Medulla oblongata (tissue), 1 donor: ENCODE results near the gene LATS2.

ENCODE experiments used
- DNase-seq: peaks from one replicate; pipeline ENCODE4 v3.0.0-alpha.2; 2015; ENCODE audit errors: extremely low spot score

LATS2 gene

DNA sequence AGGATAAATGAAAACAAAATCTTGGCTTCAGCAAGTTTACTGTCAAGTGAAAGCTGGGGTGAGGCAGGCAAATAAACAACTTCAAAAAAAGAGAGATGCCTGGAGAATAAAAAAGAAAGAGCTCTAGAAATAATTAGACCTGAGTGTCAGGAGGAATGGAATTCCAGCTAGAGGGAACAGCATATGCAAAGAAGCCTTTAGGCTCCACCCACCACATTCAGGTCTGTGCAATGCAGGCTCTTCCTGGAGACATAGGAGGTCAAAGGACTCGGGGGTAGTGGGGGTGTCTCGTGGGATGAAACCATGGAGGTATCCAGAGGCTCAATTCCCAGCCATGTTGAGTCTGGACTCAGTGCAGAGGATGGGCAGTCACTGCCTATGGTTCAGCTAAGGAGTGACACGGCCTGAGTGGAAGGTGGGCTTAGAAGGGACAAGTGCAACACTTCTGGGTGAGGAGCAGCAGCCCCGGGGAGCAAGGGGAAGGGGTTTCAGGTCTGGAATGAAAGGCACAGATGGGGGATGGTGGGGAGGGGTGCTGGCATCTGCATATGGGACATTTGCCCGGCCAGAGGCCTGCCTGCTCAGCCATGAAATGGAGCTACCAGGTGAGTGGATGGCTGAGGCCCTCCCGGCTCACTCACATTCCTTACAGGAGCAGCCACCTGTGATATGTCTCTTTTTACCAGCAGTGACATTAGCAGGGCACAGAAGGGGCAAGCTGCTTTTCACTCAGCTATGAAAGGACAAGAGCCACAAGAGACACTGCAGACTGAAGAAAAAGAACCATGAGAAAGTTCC, 12.3 kb downstream of the LATS2 start:
- no peak for DNase-seq

DNA sequence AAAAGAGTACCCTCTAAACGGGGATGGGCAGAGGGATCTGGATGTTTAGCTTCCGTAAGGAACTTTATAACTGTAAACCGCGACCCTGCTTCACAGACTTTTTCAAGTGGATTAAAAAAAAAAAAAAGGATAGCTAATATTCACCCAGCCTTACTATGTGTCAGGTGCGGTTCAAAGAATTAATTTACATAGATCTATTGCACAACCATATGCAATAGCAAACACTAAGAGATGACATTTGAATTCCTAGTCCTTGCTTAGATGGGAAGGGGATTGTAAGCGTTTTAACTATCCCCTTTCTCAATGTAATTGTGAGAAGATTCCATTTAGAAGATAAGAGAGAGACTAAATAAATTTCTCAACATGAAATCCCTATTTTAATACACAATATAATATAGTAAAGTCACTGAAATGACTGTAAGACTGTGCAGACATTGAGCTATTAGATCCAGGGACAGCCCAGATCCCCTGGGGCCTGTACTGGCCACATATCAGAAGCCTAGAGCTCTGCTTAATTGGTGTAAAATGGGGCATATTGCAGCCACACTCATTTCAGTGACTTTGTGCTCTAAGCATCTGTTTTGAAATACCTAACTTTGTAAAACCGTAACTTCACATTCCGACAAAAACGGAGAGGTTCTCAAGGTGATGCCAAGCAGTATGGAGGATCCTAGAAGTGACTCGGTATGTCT, 13.6 kb downstream of the LATS2 start:
- peak; percentile 9 for DNase-seq

DNA sequence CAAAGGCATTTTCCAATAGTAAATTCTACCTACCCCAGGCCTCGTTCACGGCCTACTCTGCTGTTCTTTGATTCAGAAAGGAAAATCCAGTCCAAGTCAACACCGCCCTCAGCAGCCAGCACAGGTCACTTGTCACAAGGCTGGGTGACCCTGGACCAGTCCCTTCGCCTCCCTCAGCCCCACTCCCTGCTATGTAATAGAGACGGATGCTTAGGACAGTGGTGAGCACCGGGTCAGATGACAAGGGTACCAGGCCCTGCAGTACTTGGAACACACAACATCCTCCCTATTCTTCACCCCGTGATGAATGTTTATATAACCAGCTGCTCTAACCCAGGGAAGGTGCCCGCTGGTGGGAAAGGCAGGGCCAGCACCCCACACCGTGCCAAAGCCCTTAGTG, 14.3 kb downstream of the LATS2 start:
- DNase-seq, result no peak

DNA sequence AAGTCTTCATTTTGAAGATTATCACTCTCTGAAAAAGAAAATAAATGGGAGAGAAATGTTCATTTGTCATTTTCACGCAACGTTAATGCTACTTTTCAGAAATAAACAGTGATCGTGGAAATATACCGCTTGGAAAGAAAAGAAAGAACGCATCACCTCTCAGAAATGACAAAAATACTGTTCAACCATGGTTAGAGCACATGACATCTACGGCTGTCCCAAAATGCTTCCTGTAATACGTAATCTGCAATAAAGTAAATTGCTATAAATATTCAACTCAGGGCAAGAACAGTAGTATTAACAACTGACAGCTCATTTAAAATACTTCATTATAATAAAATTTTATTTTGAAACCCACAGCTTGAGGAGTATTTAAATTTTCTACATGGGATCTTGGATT, 15.2 kb downstream of the LATS2 start:
- DNase-seq, result no peak

DNA sequence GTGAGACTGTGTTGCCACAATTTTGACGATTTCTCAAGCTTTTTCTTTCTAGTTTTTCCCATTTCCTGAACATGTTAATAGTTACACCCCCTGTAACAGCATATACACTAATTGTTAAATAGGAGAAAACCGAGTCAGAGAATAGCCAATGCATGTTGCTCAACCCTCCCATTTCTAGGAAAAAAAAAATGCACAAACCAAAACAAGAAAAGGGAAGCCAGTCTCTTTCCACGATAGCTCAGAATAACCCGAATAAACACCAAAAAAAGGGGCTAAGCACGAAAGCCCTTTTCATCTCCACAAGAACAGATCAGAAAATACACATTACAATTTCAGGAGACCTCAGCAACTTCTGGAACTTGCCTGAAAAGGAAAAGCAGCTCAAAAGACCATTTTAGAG, 16.3 kb downstream of the LATS2 start:
- no peak for DNase-seq

DNA sequence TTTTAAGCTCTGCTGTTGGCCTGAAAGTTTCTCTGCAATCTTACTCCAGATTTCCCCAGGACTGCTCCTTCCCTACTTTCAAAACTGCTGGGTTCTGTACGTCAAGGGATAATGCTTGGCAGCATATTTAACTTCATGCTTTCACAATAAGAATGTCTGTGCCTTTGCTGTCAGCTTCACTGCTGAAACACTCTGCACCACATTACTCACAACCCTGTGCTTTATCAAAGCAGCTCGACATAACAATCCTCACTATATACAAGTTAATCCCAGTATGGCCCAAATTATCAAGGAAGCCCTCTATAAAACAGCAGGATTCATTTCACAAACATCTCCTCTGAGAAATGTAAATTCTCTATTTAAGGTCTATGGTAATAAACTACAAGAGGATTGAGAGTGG, 17.5 kb downstream of the LATS2 start:
- DNase-seq, result no peak

DNA sequence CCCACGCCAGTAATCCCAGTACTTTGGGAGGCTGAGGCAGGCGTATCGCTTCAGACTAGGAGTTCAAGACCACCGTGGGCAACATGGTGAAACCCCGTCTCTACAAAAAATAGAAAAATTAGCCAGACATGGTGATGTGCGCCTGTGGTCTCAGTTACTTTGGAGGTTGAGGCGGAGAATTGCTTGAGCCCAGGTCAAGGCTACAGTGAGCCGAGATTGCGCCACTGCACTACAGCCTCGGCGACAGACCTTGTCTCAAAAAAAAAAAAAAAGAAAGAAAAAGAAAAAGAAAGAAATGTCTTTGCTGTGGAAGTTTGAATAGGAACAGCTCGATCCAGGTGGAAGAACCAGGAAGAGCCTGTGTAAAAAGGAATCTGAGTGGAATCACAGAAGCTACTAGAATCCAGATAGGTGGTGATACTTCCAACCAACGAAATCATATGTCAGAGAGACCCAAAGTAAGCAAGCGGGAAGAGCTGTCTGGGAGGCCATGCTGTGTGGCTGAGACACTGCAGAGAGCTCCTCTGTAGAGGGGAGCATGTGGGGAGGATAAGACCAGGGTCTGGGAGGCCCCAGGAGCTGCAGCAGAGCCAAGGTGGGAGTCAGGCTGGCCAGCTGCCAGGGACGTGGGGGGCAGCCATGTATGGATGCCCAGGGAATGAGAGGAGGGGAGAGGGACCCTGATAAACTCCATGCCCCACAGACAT, 21.1 kb downstream of the LATS2 start:
- DNase-seq, result no peak

DNA sequence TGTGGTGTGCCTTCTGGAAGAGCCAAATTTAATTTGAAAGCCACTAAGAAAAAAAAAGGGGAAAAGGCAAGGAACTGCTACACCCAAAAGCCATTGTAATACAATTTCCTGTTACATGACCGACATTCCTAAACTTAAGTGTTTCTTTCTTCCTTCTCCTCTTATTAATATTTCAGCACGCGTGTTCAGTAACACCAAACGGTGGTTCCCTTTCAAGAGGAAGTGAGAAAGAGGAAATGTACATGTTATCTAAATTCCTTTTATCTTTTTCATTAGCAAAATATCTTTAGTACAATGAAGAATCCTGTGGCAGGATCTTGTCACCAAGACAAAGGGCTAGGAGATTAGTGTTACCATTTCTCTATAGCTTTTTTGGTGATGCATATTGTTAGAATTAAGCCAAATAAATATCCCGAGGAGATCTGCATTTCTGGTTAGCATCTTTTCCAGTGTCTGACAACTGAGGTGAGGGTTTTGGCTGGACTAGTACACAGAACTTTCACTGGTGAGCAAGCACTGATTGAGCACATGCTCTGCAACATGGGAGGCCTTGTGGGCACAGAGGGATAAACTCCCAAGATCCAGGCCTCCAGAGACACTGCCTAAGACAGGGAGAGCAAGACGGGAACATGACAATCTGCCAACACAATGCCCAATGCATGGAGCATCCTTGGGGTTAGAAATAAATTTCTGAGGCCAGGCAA, 22.1 kb downstream of the LATS2 start:
- no peak for DNase-seq

DNA sequence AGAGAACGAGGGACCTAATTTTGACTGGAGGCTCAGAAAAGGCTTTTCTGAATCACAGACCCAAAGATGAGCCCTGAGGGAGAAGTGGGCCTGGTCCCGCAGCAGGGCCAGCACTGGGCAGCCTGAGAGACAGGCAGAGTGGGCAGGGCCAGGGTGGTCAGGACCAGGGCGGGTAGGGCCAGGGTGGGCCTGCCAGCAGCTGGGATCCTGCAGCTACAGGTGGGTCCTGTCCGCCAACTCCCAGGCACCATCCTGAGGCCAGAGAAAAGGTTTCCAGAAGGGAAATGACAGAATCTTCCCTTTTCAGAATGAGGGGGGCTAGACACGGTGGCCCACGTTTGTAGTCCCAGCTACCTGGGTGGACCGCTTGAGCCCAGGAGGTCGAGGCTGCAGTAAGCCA, 23.7 kb downstream of the LATS2 start:
- DNase-seq, result no peak

DNA sequence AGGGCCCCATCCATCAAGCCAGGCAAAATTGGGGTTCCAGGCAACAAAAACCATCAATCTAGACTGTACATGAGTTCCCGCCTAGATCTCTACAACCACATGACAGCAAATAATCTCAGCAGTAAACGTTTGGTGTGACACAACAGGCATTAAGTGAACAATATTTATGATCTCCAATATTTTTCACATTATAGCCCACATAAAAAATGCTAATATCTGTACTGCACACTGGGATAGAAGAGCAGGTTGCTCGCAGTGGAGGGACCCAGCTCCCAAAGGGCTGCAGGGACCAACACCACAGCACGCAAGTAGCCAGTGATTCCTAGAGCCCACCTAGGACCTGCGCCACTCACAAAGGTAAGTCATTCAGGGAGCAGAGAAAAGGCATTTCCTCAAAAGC, 25.9 kb downstream of the LATS2 start:
- DNase-seq, result no peak

DNA sequence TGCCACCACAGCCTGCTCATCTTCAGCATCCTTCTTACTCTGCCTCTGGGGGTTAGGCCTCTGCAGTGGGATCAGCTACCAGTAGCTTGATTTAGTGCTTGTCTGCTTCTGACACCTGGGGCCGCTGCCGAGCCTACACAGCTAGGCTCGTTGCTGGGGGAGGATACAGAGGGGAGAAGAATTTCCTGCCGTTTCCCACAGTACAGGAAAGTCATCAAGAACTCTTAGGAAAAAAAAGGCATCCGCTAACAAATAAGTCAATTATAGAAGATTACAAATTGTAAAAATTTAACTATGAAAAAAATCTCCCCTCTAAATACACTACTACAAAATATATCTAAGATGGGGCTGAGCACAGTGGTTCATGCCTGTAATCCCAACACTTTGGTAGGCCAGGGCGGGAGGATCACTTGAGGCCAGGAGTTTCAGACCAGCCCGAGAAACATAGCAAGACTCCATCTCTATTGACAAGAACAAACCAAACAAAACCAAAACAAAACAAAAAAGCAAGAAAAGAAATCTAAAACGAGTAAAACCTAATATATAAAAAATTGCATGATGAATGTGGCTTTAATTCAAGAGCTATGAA, 26.7 kb downstream of the LATS2 start:
- DNase-seq, result peak; percentile 35

DNA sequence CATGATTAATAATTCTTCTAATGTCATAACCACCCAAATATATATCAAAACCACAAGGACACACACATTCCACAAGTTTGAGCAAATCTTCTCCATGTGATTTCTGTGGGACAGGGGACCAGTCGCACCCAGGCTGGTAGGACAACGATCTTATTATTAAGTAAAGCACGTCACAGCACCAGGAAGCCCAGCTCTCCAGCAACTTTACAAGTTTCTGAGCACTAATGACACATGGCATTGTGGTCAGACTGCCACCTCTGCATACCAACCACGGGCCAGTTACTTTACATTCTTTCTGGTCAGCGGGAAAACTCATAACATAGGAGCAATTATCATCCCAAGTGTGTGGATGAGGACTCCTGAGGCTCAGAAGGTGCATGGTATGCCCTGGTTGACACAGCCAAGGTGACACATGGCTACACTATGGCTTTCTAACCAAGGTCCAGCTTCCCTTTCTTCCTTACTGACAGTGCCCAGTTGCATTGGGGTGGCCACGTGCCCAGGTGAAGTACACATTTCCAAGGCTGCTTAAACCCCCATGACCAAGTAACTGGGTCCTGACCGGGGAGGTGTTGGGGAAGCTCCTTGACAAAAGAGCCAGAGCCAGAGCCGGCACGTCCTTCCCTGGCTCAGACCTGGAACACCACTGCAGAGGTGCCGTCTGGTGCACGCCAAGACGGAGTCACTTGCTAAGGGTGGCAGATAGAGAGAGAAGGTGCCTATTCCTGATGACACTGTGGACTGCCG, 27.4 kb downstream of the LATS2 start:
- no peak for DNase-seq

DNA sequence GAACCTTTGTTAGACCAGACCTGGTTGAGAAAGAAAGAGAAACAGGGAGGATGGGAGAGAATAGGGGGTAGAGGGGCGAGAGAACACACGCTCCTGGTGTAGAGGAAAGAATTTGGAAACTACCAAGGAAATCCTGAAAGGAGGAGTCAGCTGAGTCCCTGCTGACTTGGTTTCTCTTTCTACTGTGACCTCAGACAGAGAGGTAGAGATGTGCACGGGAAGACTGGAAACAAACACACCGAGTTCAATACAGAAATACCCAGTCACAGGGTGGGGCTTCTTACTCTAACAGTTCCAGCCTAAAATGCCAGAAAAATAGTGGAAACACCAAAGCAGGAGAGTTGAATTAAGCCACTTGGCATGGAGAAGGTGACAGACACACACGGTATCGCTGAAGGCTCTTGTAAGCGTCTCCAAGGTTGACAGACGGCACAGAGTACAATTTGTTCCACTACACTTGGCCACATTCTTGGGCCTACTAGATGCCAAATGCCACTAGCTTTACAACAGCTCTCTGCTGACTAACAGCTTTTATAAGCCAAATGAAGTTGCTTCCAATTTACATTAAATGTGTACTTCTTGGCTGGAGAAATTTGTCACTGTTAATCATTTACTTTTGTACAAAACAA, 28.1 kb downstream of the LATS2 start:
- peak; percentile 64 for DNase-seq

DNA sequence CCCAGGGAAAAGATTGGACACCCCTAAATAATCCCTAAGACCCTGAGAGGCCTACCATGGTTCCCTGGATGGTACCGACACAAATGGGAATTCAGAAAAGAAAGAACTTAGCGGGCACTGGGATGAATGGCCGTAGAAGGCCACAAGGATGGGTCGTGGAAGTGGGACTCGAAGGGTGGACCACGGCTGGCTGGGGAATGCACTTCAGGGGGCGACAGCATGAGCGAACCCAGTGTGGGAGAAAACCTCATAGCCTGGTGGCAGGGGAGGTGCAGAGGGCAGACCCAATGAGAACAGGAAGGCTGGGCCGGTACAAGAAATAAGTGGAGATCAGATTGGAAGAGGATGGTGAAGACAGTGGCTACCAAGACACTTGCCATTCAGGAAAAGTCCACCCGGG, 28.7 kb downstream of the LATS2 start:
- DNase-seq, result no peak

DNA sequence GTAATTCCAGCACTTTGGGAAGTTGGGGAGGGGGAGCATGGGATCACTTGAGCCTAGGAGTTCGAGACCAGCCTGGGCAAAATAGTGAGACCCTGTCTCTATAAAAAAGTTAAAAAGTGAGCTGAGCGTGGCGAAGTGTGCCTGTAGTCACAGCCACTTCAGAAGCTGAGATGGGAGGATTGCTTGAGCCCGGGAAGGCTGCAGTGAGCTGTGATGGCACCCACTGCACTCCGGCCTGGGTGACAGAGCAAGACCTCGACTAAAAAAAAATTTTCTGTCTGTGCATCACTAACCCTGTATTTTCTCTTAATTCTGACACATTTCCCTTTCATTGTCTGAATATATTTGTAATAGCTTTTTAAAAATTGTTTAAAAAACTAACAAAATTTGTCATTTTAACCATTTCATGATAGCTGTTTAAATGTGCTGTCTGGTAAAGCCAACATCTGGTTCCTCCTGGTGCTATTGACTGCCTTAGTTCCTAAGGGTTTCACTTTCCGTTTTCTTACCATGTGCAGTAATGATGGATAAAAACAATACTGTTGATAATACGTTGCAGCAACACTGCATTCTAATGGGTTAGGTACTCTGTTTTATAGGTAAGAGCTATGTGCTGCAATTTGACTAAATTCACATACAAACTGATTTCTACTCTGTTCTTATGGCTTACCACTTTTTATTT, 29.7 kb downstream of the LATS2 start:
- no peak for DNase-seq

DNA sequence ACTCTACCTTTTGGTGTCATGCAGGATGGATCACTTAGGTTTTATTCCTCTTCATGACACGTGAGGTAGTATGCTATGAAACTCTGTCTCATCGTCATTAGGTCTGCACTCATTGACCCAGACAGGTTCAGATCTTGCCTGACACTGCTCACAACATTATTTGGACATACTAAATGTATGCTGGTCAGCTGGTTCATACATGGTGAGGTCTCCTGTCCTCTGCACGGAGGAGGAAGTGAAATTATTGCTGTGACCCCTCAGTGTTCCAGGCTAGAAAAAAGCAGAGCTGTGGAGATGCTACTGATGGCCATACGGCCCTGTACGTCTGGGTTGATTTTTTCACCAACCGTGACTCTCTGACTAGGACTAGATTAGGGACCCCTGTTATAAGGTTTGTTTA, 35.8 kb downstream of the LATS2 start:
- no peak for DNase-seq

DNA sequence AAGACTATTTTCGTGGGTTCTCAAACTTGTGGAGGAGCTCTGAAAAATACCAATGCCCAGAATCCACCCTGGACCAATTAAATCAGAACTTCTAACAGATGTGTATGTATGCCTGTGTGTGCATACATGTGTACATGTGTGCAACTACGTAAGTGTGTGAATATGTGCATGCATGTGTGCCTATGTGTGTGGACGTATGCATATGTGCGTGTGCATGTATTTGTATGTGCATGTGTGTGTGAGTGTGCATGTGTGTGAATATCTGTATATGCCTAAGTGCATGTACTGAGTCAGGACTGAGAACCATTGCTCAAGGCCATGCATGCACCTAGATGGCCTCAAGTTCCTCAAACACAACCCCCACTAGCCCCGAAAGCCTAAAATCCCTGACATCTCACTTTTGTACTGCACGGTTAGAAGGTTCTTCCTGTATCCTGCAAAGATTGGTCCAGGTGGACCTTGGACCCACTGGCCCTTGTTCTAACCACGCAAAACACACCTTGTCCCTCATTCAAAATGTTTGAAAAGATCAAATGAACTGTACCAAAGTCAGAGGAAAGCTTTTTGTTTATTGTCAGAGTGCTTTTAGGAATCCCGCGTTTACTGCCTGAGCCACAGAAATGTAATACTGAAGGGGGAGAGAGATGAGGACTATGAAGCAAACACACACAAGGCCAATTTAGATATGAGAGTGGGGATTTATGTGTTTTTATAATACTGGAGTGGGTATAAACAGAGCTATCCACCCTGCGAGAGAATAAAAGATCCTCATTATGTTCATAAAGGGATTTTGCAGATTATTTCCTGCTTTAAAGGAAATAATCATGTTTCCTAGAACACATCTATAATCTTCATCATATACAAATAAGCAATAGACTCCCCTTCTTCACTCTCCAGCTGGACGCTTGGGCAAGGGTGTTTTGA, 39.1 kb downstream of the LATS2 start:
- DNase-seq, result no peak

DNA sequence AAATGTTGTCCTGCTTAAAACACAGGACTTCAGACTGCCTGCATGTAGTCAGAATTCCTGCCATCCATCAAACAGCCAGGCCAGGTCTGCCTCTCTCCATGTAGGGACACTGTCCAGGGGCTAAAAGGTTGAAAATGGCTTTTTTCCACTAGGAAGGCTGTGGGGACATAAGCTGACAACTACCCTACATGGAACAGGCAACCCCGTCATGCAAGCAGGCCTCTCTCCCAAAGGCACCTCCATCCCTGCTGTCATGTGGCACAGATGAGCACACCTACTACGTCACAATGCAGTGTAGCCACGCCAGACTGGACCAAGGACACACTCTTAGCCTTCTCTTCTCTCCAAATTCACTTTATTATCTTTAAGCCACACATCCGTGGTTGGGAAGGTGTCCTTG, 40.8 kb downstream of the LATS2 start:
- no peak for DNase-seq

DNA sequence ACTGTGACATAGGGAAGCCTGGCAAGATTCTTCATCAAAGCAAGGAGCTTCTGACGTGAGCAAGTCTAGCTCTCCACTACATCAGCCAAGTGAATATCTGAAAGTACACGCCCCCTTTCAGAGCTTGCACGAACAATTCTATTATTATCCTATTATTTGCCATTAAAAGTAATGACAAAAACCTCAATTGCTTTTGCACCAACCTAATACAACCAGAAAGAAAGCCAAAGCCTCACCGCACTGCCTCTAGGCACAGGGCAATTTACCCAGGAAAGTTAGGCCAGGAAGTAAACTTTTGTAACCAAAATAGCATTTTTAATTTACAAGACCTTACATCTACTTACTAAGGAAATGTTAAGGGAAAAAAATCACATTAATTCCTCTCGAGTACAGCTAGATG, 41.2 kb downstream of the LATS2 start:
- no peak for DNase-seq
